DMS79 (cell line): ENCODE results near the gene TBC1D14.

Experiments
- DNase-seq: peaks from one replicate; lab custom pipeline; 2025; lab: John Stamatoyannopoulos, UW

The TBC1D14 gene

GRCh38 chr4:7001271-7001670 lies 91.6 kb downstream of the TBC1D14 start:
- DNase-seq: no peak

GRCh38 chr4:7002336-7002735 lies 92.7 kb downstream of the TBC1D14 start:
- DNase-seq: no peak

GRCh38 chr4:7003176-7003878 lies 93.7 kb downstream of the TBC1D14 start:
- DNase-seq: no peak

GRCh38 chr4:7003879-7004240 lies 94.2 kb downstream of the TBC1D14 start:
- DNase-seq: no peak

- no peak for DNase-seq
Observed at GRCh38 chr4:7004331-7004730, 94.7 kb downstream of the TBC1D14 start.

- no peak for DNase-seq
Observed at GRCh38 chr4:7005571-7005970, 95.9 kb downstream of the TBC1D14 start.

GRCh38 chr4:7006411-7006810 lies 96.8 kb downstream of the TBC1D14 start:
- no peak for DNase-seq

- no peak for DNase-seq
Observed at GRCh38 chr4:7007142-7007907, 97.7 kb downstream of the TBC1D14 start.

GRCh38 chr4:7007944-7008343 lies 98.3 kb downstream of the TBC1D14 start:
- DNase-seq: no peak

- no peak for DNase-seq
Observed at GRCh38 chr4:7009564-7009963, 99.9 kb downstream of the TBC1D14 start.

GRCh38 chr4:7013175-7013574 lies 103.5 kb downstream of the TBC1D14 start:
- no peak for DNase-seq

GRCh38 chr4:7014815-7015214 lies 105.2 kb downstream of the TBC1D14 start:
- no peak for DNase-seq

- DNase-seq: no peak
Observed at GRCh38 chr4:7015383-7016035, 105.9 kb downstream of the TBC1D14 start.

- no peak for DNase-seq
Observed at GRCh38 chr4:7016086-7016485, 106.5 kb downstream of the TBC1D14 start.

GRCh38 chr4:7016512-7016911 lies 106.9 kb downstream of the TBC1D14 start:
- no peak for DNase-seq

GRCh38 chr4:7017446-7018048 lies 107.9 kb downstream of the TBC1D14 start:
- DNase-seq: no peak

GRCh38 chr4:7018281-7018680 lies 108.7 kb downstream of the TBC1D14 start:
- no peak for DNase-seq

GRCh38 chr4:7019367-7019766 lies 109.7 kb downstream of the TBC1D14 start:
- DNase-seq: no peak

- no peak for DNase-seq
Observed at GRCh38 chr4:7020290-7020689, 110.7 kb downstream of the TBC1D14 start.

GRCh38 chr4:7020856-7021255 lies 111.2 kb downstream of the TBC1D14 start:
- DNase-seq: no peak

GRCh38 chr4:7021355-7021754 lies 111.7 kb downstream of the TBC1D14 start:
- no peak for DNase-seq

GRCh38 chr4:7021930-7022664 lies 112.5 kb downstream of the TBC1D14 start:
- DNase-seq: no peak
